GM21447 (cell line): ENCODE results near the gene TRPT1.

Experiments used
- ATAC-seq: cut with Tn5 transposase; IDR thresholded peaks from one replicate; pipeline ENCODE4 v1.9.1; 2021; ENCODE audit not compliant: unreplicated experiment

TRPT1 gene

GRCh38 chr11:64181506-64182411 is 44.2 kb downstream of the TRPT1 start:
- ATAC-seq = no peak

- no peak for ATAC-seq
These were observed 45.1 kb downstream of the TRPT1 start for GRCh38 chr11:64180891-64181290.

GRCh38 chr11:64178951-64179639 is 46.9 kb downstream of the TRPT1 start:
- ATAC-seq = no peak

- no peak for ATAC-seq
These were observed 47.8 kb downstream of the TRPT1 start for GRCh38 chr11:64178203-64178602.

- no peak for ATAC-seq
These were observed 49.2 kb downstream of the TRPT1 start for GRCh38 chr11:64176751-64177150.
